ENCODE results near the gene H6PD. TPM values are rescaled to one million over a fixed set of nuclear protein-coding genes. Genes with fewer than 3 reads are reported as not detected.

The H6PD gene
- total RNA-seq, 1 donor: 22.9 TPM

DNA sequence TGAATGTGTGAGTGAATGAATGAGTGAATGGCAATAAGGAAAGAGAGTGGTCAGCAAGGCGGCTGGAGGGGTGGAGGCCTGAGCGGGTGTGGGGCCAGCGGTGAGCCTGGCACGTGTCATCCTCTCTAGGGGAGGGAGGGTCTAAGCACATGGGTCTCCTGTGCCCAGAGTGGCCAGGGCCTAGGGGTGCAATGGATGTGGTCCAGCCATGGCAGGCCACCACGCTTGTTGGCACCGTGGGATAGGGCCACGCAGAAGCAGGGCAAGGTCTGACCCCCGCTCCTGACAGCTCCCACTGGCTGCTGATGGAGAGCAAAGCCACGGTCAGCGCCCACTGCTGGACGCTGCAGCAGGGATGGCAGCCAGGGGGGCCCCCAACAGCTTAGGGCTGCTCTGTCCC lies 38.6 kb downstream of the H6PD start:
- no peak for DNase-seq (ENCODE audit: low read depth in 2 of 3, low spot score in 2 of 3)

DNA sequence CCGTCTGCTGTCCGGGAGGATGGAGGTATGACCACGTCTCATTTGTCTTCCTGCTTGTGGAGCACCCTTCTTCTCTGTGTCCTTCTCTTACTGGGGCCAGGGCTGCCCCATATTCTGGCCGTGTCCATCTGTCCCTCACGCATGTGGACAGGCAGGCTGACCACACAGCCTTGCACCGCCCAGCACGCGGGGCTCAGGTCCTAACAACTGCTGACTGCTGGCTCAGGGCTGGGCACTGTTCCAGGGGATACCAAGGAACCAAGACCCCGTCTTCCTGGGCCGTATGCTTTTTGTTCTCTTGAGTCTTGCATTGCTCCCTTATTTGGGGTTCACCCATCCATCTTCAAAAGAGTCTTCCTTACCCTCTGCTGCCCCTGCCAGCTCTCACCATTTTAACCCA lies 40.6 kb downstream of the H6PD start:
- no peak for DNase-seq (ENCODE audit: low read depth in 2 of 3, low spot score in 2 of 3)

DNA sequence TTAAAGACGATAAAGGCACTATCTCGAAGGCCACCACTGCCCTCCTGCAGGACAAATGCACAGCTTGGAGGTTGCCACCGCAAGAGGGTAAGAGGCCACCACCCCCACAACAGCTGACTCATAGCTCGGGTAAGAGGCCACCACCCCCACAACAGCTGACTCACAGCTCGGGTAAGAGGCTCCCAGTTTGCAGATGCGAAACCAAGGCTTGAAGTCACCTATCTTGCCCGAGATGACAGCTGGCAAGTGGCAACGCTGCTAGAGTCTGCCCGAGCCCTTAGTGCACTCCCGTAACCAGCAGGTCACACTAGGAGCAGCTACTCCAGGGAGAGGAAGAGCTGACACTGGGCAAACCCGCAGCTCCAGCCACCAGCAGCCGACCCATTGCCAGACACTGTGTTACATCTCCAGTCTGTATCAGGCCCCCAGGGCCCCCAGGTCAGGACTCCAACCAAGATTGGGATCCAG lies 41.0 kb downstream of the H6PD start:
- peak in 2 of 3 donors; percentile 63 to 67 for DNase-seq (ENCODE audit: low read depth in 2 of 3, low spot score in 2 of 3)

DNA sequence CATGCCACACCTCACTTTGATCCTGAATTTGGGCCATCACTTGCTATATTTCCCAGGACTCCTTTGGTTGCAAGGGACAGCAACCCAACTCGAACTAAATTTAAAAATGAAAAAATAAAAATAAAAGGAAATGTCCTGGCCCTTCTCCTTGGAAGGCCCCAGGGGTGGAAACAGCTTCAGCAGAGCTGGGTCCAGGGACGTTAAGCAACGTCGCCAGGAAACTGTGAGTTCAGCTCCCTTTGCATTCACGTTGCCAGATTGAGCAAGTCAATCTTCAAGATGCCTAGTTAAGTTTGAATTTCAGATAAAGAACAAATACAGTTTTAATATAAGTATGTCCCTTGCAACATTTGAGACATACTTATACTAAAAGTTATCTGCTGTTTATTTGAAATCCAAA lies 43.5 kb downstream of the H6PD start:
- no peak for DNase-seq (ENCODE audit: low read depth in 2 of 3, low spot score in 2 of 3)

DNA sequence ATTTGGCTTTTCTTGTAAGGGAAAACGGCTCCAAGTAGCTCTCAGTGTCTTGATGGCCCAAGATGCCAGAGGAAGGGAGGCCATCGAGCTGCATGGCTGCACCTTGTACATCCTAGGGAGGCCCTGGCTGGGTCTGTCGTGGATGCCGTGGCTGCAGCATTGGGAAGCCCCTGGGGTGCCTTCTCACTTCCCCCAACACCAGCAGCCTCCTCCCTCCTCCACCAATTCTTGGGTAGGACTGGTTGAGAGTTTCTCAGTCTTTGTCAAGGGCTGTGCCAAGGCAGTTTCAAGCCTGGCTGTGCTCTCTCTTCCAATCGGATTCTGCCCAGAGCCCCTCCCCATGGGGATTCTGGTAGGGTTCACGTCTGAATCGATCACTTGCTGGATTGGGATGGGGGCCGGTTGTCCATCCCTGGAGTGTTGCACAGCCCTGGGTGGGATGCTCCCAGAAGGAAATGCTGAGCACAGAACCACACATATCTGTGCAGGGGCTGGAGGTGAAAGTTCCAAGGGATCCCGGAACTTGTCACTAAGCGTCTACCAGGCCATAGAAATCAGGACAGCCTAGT lies 44.1 kb downstream of the H6PD start:
- DNase-seq (ENCODE audit: low read depth in 2 of 3, low spot score in 2 of 3): no peak

DNA sequence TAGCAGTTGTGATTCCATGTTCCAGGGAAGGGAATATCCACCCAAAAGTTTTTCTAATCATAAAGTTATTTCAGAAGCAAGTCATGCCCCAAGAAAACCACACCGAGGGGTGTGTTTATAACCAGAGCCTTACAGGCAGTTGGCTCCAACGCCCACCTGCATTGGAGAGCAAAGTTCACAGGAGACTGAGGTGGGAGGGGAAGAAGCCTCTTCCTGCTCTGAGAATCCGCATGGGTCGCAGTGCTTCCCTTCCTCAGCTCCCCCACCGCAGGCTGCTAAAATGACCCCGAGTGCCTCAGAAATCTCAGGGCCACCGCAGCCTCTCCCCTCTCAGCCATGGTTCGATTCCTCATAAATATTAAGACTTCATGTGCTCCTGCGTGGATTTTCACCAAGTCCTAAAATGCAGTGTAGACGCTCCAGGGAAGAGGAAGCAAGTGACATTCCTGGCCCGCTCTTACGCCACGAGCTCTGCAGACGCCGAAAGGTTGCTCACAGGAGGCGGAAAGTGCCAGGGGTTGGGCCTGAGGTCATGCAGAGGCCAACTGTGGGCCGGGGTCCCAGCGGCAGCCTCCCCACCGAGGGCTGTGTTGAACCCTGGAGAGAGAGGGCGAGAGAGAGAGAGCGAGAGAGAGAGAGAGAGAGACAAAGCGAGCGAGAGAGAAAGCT lies 44.7 kb downstream of the H6PD start:
- DNase-seq (ENCODE audit: low read depth in 2 of 3, low spot score in 2 of 3): no peak

DNA sequence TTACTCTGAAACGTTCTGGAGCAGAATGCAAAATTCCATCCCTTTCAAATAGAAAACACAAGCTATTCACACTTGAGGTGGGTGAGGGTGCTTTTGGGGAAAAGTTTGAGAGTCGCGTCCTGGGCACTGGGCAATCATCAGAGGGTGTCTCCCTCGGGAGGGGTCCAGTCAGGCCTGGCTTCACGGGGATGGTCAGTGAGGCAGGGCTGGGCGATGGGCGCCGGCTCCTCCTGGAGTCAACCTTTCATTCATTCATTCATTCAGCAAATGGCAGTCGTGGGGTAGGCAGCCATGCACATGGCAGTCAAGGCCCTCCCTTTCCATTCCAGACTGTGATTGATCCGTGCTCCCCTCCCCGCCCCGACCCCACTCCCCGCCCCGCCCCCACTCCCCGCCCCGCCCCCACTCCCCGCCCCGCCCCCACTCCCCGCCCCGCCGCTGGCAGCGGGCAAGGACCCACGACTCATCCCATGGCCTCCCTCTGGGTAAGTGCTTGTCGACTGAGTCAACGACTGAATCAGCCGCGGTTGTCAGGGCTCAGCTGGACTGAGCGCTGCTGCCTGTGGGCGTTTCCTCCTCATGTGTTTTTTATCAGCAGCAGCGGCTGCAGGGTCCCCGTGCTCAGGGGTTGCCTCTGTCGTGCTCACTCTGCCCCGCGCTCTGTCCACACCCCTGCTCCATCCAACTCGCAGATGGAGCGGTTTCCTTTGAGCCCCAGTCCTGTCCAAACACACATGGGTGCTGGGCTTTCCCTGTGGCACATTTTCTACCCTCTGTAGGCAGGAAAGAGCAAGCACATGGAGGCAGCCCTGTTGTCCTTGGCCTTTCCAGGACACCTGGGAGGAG lies 45.7 kb downstream of the H6PD start:
- DNase-seq (ENCODE audit: low read depth in 2 of 3, low spot score in 2 of 3): peak in 2 of 3 donors; percentile 57 to 61

DNA sequence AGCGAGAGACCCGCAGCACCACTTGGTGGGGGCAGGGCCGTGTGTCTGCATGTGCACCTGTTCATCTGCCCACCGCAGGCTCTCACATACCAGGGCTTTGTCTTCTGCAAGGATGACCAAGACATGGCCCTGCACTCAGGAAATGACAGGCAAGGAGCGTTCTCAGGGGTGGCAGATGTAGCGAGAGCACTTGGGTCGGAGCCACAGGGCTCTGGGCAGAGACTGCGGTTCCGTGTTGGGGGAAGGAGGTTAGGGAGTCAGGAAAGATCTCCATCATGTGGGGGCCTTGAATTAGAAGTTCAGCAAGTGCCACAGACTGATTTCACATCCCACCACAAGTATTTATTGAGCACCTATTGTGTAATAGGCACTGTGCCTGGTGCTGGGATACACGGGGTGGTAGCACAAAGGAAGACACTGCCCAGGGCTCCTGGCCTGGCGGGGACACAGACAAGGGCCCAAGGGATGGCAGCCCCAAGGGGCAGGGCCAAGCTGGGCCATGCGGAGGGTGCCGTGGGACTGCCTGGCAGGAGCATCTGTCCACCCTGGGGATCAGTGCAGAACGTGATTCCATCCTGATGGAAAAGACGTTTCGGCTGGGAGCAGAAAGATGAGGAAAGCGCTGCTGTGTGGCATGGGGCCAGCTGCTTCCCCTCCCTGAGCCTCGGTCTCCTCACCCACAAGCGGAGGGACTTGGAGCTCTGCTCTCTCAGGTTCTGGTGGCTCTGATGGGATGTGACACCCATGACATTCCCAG lies 46.7 kb downstream of the H6PD start:
- no peak for DNase-seq (ENCODE audit: low read depth in 2 of 3, low spot score in 2 of 3)

DNA sequence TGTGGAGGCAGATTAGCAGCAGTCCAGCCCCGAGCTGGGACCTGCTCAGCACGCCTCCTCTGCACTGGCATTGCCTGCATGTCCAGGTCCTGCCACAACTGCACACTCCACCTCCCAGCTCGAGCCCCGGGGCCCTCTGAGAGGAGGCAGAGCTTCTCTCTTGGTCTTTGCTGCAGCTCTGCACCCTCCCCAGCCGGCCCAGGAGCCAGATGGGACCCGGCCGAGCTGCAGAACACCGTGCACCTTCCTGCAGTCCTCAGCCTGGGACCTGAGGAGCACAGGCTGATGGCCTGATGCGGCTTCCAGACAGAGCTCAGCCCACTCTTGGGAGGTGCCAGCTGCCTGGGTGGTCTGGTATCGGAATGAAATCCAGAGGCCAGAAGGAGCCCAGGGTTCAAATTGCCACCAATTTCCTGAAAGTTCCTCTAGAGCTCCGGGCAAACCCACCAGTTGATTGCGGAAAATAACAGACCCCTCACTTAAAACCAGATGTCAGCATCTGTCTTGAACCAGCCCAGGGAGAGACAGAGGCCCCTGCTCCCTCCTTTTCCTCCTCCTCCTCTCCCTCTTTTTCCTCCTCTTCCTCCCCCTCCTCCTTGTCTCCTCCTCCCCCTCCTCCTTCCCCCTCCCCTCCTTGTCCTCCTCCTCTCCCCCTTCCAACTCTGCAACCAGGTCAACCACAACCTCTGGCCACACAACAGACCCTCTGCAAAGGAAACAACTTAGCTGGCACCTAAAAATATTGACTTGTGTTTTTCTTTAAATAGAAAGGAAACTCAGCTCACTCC lies 47.5 kb downstream of the H6PD start:
- no peak for DNase-seq (ENCODE audit: low read depth in 2 of 3, low spot score in 2 of 3)

DNA sequence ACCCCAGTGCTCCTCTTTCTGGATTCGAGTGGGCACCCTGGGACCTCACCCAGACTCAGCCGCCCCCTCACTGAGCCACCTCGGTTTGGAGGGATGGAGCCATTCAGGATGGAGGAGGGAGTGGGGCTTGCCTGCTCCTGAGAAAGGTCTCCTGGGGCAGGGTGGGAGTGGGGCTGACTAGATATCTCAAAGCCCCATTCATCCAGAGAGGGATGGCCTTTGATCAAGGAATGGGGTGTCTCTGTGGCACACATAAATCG lies 48.1 kb downstream of the H6PD start:
- no peak for DNase-seq (ENCODE audit: low read depth in 2 of 3, low spot score in 2 of 3)

DNA sequence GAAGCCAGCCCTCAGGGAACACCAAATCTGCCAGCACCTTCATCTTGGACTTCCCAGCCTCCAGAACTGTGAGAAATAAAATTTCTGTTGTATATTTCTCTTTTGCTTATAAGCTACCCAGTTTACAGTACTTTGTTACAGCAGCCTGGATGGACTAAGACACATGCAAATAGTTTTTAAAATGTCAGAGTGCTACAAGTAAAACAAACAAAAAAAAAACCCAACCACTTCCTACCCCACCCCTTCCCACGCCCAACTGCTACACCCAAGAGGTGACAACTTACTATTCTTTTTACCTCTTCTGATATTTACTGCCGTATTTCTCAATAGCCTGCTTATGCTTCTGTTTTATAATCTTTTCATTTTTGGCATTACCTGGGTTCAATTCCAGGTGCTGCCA lies 49.5 kb downstream of the H6PD start:
- DNase-seq (ENCODE audit: low read depth in 2 of 3, low spot score in 2 of 3): no peak

DNA sequence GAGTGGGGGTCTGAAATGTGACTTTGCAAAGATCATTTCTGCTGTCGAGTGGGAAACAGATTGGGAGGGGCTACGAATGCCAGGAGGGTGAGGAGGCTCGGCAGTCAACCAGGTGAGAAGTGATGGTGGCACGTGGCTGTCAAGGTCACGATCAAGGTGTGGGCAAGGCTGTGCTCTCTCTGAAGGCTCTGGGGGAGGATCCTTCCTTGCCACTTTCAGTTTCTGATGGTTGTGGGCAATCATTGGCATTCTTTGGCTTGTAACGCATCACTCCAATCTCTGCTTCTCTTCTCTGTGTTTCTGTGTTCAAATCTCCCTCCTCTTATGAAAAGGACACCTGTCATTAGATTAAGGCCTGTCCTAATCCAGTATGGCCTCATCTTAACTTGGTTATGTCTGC lies 52.0 kb downstream of the H6PD start:
- no peak for DNase-seq (ENCODE audit: low read depth in 2 of 3, low spot score in 2 of 3)

DNA sequence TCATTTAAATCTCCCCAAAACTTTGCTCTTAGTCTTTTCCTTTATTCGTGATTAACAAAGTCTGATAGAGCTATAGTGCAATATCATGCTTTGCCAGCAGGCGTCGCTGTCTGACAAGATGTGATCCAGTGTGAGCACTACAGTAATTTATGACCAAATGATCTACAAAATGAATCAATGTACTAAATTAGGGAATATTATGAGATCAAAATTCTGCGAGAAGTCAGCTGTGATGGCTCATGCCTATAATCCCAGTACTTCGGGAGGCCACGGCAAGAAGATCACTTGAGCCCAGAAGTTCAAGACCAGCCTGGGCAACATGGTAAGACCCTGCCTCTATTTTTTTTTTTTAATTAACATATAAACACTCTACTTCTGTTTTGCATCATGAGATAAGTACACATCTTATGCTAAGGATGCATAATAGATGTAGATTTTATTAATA lies 54.5 kb downstream of the H6PD start:
- DNase-seq (ENCODE audit: low read depth in 2 of 3, low spot score in 2 of 3): peak; percentile 62 to 86 (median 74)

DNA sequence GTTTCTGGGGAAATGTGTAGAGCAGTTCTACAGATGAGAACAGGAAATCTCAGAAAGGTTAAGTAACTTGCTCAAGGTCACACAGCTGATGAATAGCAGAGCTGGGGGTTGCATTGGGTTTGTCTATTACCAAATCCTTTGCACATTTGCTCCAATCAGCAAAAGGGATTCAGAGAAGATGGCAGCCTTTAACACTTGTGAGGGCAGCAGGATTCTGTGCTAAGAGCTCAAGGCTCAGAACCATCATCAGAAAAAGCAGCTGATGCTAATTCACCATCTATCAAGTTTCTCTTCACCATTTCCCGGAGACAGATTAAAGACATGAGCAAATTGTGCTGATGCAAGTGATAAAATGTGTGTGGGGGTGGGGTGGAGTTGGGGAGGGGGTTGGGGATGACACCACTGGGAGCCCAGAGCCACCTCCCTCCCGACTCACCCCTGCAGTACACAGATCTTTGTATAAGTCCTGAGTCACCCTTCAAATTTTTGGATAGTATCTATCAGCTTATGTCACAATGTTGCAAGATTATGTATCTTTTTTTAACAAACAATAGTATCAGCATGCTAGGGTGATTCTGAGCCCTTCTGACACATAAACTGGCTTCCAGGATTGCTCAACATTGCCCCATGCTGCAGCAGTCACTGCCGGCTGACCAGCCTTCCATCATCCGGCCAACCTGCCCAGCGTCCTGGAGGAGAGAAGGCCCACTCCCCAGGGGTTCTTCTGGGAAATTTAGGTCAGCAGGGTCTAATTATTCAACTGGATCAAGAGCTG lies 55.3 kb downstream of the H6PD start:
- no peak for DNase-seq (ENCODE audit: low read depth in 2 of 3, low spot score in 2 of 3)

DNA sequence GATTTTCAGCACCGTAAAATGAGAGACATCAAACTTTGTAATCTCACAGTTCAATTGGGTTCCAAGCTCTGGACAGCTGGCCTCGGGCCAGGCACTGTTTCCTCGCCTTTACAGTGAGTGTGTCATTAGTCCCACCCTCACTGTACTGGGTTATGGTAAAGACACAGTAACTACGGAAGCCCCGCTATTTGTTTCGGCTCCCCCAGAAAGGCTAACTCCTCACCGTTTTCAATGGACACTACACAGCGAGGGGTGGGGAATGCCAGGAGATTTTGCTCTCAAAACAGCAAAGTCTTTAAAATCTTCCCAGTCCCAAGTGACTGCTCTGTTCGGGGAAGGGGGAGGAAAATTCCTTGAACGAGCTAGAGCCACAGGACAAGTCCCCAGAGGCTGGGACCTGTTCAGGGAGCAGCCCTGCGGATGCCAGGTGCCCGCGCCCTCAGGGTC lies 57.4 kb downstream of the H6PD start:
- DNase-seq (ENCODE audit: low read depth in 2 of 3, low spot score in 2 of 3): no peak

DNA sequence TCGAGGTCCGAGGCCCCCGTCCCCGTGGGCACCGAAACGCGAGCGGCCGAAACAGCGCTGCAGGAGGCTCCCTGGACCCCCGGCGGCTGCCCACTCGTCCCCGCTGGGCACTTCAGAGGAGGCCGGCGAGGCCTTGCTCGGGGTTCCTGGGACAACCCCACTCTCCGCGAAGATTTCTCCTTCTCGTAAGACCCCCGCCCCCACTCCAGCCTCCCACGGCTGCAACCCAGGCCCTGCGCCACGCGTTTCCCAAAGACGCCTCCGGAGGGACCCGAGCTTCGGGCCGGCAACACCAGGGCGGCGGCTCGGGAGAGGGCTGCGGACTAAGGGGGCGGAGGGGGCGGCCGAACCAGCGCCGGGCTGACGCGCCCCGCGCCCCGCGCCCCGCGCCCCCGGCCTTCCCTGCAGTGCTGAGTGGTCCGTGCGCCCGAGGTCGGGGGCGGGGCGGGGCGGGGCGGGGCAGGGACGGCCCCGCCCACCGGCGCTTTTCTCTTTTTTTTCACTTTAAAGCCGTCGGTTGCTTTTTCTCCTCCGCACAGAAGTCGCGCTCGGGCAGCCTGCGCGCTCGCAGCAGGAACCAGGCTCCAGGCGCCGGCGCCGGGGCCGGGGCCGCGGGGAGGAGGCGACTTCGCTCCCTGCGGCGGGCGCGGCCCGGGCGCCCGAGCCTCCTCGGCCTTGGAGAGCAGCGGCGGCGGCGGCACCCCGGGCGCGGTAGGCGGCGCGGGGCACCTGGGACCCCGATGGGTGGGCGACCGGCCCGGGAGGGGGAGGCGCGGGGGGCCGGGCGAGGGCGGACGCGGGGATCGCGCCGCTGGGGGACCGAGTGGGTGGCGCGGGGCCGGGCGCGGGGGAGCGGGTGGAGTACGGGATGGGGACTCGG lies 58.0 kb downstream of the H6PD start, which contains the start of gene SPSB1:
Gene SPSB1 (plus strand): TSS at position 534 of the 880 bp plus-strand sequence. CDS start 62,998 bp downstream, outside the sequence.
- peak; percentile 49 to 79 (median 77) for DNase-seq (ENCODE audit: low read depth in 2 of 3, low spot score in 2 of 3)

DNA sequence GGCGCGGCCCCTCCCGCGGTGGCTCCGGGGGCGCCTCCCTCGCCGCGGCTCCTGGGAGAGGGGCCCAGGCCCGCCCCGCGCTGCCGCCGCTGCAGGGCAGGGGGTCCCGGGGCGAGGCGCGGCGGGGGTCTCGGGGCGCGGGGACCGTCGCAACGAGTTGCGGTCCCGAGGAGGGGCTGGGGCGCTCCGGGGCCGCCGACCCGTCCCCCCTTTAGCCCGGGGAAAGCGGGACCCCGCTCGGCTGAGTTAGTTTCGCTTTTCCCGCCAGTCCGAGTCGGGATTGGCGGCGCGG lies 58.6 kb downstream of the H6PD start:
- DNase-seq (ENCODE audit: low read depth in 2 of 3, low spot score in 2 of 3): no peak

DNA sequence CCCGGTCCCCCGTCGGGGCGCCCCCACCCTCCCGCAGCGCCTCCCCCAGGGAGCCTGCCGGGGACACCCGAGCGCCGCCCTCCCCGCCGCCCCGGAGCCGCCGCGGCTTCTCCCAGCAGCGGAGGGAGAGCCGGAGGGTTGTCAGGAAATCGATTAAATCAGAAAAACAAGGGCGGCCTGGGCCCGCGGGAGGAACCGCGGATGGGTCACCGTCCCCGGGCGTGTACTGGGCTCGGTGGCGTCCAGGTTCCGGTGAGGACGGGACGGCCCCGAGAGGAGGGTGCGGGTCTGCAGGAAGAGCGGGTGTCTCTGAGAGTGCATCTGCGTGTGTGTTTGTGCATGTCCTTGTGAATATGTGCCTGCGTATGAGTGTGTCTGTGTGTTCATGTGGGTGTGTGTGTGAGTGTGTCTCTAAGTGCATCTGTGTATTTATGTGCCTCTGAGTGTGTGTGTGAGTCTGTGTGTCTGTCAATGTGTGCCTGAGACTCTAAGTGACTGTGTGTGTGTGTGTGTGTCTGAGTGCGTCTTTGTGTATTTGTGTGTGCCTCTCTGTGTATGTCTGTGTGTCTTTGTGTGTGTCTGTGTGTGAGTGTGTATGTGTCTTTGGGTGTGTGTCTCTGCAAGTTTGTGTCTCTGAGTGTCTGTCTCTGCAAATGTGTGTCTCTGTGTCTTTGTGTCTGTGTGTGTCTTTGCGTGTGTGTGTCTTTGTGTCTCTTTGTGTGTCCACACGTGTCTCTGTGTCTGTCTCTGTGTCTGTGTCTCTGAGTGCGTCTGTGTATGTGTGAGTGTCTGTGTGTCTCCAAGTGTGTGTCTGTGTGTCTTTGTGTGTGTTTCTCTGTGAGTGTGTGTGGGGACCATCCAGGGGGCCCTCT lies 59.2 kb downstream of the H6PD start:
- no peak for DNase-seq (ENCODE audit: low read depth in 2 of 3, low spot score in 2 of 3)
